Neutrophil (primary cell): ENCODE results near the gene EXOC3L1.

Experiments used
- H3K27ac ChIP-seq: fragments of 200-600 bp; sonication (generic); 2 replicates; pipeline ENCODE4 v1.5.1; 2016; ENCODE audit warnings: mild to moderate bottlenecking, moderate library complexity
- H3K27me3 ChIP-seq: fragments of 200-600 bp; sonication (generic); 2 replicates; pipeline ENCODE4 v1.6.0; 2016; ENCODE audit warnings: mild to moderate bottlenecking
- H3K36me3 ChIP-seq: fragments of 200-600 bp; sonication (generic); 2 replicates; pipeline ENCODE4 v1.5.1; 2017
- H3K4me1 ChIP-seq, 2 experiments: fragments of 200-600 bp in 1 of 2; sonication (generic) in 1 of 2; 1 replicate in 1 of 2; 2 replicates in 1 of 2; pipeline versions ENCODE4 v1.5.1 to v1.6.1; 2013 to 2016; ENCODE audit warnings: low read depth in 1 of 2, low read length in 1 of 2, mild to moderate bottlenecking in 1 of 2, moderate library complexity in 1 of 2; ENCODE audit not compliant: control insufficient read depth in 1 of 2, insufficient read depth in 1 of 2
- H3K4me3 ChIP-seq, 2 experiments: fragments of 200-600 bp in 1 of 2; sonication (generic) in 1 of 2; 1 replicate in 1 of 2; 2 replicates in 1 of 2; pipeline ENCODE4 v1.5.1; 2013 to 2016; ENCODE audit warnings: low read depth in 1 of 2, low read length in 1 of 2, mild to moderate bottlenecking in 1 of 2, moderate library complexity in 1 of 2
- H3K9me3 ChIP-seq: fragments of 200-600 bp; sonication (generic); 2 replicates; pipeline ENCODE4 v1.5.1; 2016
- CTCF ChIP-seq: fragments of 200-600 bp; sonication (generic); IDR thresholded peaks from 2 replicates; pipeline ENCODE4 v1.5.1; 2016; ENCODE audit warnings: antibody characterized with exemption

The EXOC3L1 gene

GRCh38 chr16:67146523-67147357 is 43.2 kb downstream of the EXOC3L1 start:
- peaks cover 74% of the 10 kb centered on the region for H3K36me3 ChIP-seq
- no peak overlapping the region for H3K4me3 ChIP-seq
- peaks cover 41 to 47% of the 10 kb centered on the region in 2 experiments for H3K4me1 ChIP-seq
- H3K9me3 ChIP-seq, result no peaks in the 10 kb centered on the region
- no peak for TF ChIP-seq CTCF
- H3K27ac ChIP-seq, result peak overlapping the region; percentile 72
- H3K27me3 ChIP-seq, result peaks cover 30% of the 10 kb centered on the region

GRCh38 chr16:67145746-67146145 is 44.2 kb downstream of the EXOC3L1 start:
- H3K36me3 ChIP-seq, result peaks cover 83% of the 10 kb centered on the region

GRCh38 chr16:67144943-67145342 is 45.0 kb downstream of the EXOC3L1 start:
- H3K4me3 ChIP-seq, result no peak overlapping the region
- H3K27me3 ChIP-seq, result peaks cover 12% of the 10 kb centered on the region
- peaks cover 27 to 32% of the 10 kb centered on the region in 2 experiments for H3K4me1 ChIP-seq
- H3K9me3 ChIP-seq, result no peaks in the 10 kb centered on the region
- TF ChIP-seq CTCF, result no peak
- H3K36me3 ChIP-seq, result peaks cover 92% of the 10 kb centered on the region
- H3K27ac ChIP-seq, result peak overlapping the region; percentile 72

More at GRCh38 chr16:67145746-67146145, 44.2 kb downstream of the EXOC3L1 start:
- peak overlapping the region; percentile 72 for H3K27ac ChIP-seq
- H3K4me3 ChIP-seq, result no peak overlapping the region
- no peaks in the 10 kb centered on the region for H3K9me3 ChIP-seq
- H3K27me3 ChIP-seq, result peaks cover 20% of the 10 kb centered on the region
- H3K4me1 ChIP-seq, result peaks cover 35 to 40% of the 10 kb centered on the region in 2 experiments
- no peak for TF ChIP-seq CTCF

- no peak for TF ChIP-seq CTCF
Measured at GRCh38 chr16:67142342-67142741, 47.6 kb downstream of the EXOC3L1 start.

GRCh38 chr16:67141391-67141790 is 48.5 kb downstream of the EXOC3L1 start:
- Histone ChIP-seq H3K36me3 (peaks cover 87% of the 10 kb centered on the region), H3K4me1 (peaks cover 32 to 35% of the 10 kb centered on the region in 2 experiments), H3K9me3 (no peaks in the 10 kb centered on the region), H3K27ac (no peak overlapping the region), H3K4me3 (no peak overlapping the region), H3K27me3 (no peaks in the 10 kb centered on the region)
- TF ChIP-seq CTCF, result no peak

More at GRCh38 chr16:67142342-67142741, 47.6 kb downstream of the EXOC3L1 start:
- Histone ChIP-seq H3K27ac (no peak overlapping the region), H3K9me3 (no peaks in the 10 kb centered on the region), H3K4me3 (no peak overlapping the region), H3K36me3 (peaks cover 90% of the 10 kb centered on the region), H3K4me1 (peaks cover 35 to 42% of the 10 kb centered on the region in 2 experiments), H3K27me3 (no peaks in the 10 kb centered on the region)
